Spleen (tissue), 7 donors: ENCODE measurements around the gene FAM114A1.

ENCODE experiments used
- POLR2A ChIP-seq, 3 donors: fragments of 450-650 bp; IDR thresholded peaks; one replicate each; pipeline ENCODE4 v1.5.1; 2017; ENCODE audit warnings: antibody characterized with exemption in 3 of 3, mild to moderate bottlenecking in 1 of 3
- TF ChIP-seq, protein P1 (sequence below), 11 experiments: fragments of 200-600 bp in 7 of 11; fragments of 450-650 bp in 4 of 11; sonication (generic) in 4 of 11; IDR thresholded peaks in 8 of 11; conservative IDR thresholded peaks in 3 of 11; 1 replicate in 7 of 11; 2 replicates in 4 of 11; pipeline versions ENCODE4 v1.4.0 to v1.8.0; 2016 to 2021; ENCODE audit warnings: antibody characterized with exemption in 11 of 11, inconsistent platforms in 4 of 11, mild to moderate bottlenecking in 1 of 11
- donor health status: DM: no; HTN: no; CAD: no; lungs with moderate emphysema.
- donor health status: DM: no; HTN: no; CAD: no.
- donor health status: DM: no; HTN: no; CAD: no.

DNA sequence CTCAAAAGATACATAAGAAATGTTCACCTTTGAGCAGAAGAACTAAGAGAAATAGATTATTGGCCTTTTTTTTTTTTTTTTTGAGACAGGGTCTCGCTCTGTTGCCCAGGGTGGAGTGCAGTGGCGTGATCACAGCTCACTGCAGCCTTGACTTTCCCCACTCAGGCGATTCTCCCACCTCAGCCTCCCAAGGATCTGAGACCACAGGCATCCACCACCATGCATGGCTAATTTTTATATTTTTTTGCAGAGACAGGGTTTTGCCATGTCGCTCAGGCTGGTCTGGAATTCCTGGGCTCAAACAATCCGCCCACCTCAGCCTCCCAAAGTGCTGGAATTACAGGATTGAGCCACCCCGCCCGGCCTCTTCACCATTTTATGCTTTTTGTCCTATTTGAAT, 8.1 kb upstream of the FAM114A1 start:
- TF ChIP-seq, protein P1, sequence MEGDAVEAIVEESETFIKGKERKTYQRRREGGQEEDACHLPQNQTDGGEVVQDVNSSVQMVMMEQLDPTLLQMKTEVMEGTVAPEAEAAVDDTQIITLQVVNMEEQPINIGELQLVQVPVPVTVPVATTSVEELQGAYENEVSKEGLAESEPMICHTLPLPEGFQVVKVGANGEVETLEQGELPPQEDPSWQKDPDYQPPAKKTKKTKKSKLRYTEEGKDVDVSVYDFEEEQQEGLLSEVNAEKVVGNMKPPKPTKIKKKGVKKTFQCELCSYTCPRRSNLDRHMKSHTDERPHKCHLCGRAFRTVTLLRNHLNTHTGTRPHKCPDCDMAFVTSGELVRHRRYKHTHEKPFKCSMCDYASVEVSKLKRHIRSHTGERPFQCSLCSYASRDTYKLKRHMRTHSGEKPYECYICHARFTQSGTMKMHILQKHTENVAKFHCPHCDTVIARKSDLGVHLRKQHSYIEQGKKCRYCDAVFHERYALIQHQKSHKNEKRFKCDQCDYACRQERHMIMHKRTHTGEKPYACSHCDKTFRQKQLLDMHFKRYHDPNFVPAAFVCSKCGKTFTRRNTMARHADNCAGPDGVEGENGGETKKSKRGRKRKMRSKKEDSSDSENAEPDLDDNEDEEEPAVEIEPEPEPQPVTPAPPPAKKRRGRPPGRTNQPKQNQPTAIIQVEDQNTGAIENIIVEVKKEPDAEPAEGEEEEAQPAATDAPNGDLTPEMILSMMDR (IDR thresholded peaks at IDR 0.05 in 8 of 11, conservative IDR thresholded peaks at IDR 0.05 in 3 of 11), result no peak
- TF ChIP-seq POLR2A (IDR thresholded peaks at IDR 0.05), result no peak
